Suprapubic skin (tissue), 4 donors: ENCODE results near the gene APOLD1. TPM values are rescaled to one million over a fixed set of nuclear protein-coding genes. Genes with fewer than 3 reads are reported as not detected.

Experiments
- DNase-seq, 2 donors: peaks; one replicate each; pipeline ENCODE4 v3.0.0-alpha.2; 2019; ENCODE audit warnings: low spot score in 2 of 2
- H3K27ac ChIP-seq: fragments of 200-600 bp; sonication (generic); one replicate; pipeline ENCODE4 v1.5.1; 2019
- H3K27me3 ChIP-seq: fragments of 200-600 bp; sonication (generic); one replicate; pipeline ENCODE4 v1.5.1; 2019
- H3K36me3 ChIP-seq: fragments of 200-600 bp; sonication (generic); one replicate; pipeline ENCODE4 v1.5.1; 2019
- H3K4me1 ChIP-seq: fragments of 200-600 bp; sonication (generic); one replicate; pipeline ENCODE4 v1.5.1; 2019
- H3K4me3 ChIP-seq: fragments of 200-600 bp; sonication (generic); one replicate; pipeline ENCODE4 v1.5.1; 2019; ENCODE audit warnings: mild to moderate bottlenecking
- H3K9me3 ChIP-seq: fragments of 200-600 bp; sonication (generic); one replicate; pipeline ENCODE4 v1.5.1; 2019
- EP300 ChIP-seq: sonication (generic); formaldehyde crosslinking; IDR thresholded peaks from one replicate; pipeline ENCODE4 v1.6.1; 2017; ENCODE audit warnings: antibody characterized with exemption
- POLR2A ChIP-seq, 2 donors: fragments of 450-650 bp; IDR thresholded peaks; one replicate each; pipeline ENCODE4 v1.6.1; 2017; ENCODE audit warnings: antibody characterized with exemption in 2 of 2, mild to moderate bottlenecking in 2 of 2, moderate library complexity in 2 of 2
- POLR2AphosphoS5 ChIP-seq, 3 donors: sonication (generic); formaldehyde crosslinking; IDR thresholded peaks; one replicate each; pipeline ENCODE4 v1.6.1; 2017; ENCODE audit warnings: antibody characterized with exemption in 3 of 3
- WGBS: methylation state at CpG from one replicate; pipeline ENCODE4 v1.1.5; 2018; 5-methylcytosine and 5-hydroxymethylcytosine counted together
- total RNA-seq, 4 donors: library from RNA; depleted of rRNA; stranded (reverse); fragments of >200 nt; gene quantifications; one replicate each; pipeline ENCODE4 v1.1.0, GENCODE V29; 2016
- TF ChIP-seq, protein P1 (sequence below), 2 donors: fragments of 200-600 bp in 1 of 2; fragments of 450-650 bp in 1 of 2; sonication (generic) in 1 of 2; IDR thresholded peaks; one replicate each; pipeline ENCODE4 v1.5.1; 2016 to 2019; ENCODE audit warnings: antibody characterized with exemption in 2 of 2, mild to moderate bottlenecking in 1 of 2, moderate library complexity in 1 of 2

The APOLD1 gene
- total RNA-seq, 4 donors from 2014 or later, result 14.6 to 25.5 (median 16.4) TPM

DNA sequence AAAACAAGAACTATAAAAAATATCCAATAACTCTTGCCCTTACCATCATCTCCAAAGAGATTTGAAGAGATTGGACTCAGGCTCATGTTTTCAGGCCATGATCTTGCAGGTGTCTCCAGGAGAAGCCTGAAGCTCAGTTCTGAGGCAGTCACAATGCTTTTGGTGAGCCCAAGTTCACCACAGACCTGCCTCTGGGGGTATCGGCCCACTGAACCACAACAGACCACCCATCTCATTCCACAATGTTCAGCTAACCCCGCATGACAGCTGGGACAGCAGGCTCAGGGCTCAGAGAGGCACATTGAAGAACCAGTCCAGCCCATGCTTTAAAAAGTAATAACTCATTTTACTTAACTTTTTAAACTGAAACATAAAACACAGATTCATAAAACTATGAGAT lies 28.3 kb upstream of the APOLD1 start:
- H3K27me3 ChIP-seq, result no peaks in the 10 kb centered on the region
- no peaks in the 10 kb centered on the region for H3K36me3 ChIP-seq
- WGBS, result 85% methylated on average over 2 of the region's 2 CpGs
- no peak overlapping the region for H3K27ac ChIP-seq
- H3K9me3 ChIP-seq, result no peaks in the 10 kb centered on the region
- H3K4me1 ChIP-seq, result no peaks in the 10 kb centered on the region
- DNase-seq, result no peak
- TF ChIP-seq POLR2A (IDR thresholded peaks at IDR 0.05) (no peak), POLR2AphosphoS5 (IDR thresholded peaks at IDR 0.05) (no peak), EP300 (no peak)
- TF ChIP-seq, protein P1, sequence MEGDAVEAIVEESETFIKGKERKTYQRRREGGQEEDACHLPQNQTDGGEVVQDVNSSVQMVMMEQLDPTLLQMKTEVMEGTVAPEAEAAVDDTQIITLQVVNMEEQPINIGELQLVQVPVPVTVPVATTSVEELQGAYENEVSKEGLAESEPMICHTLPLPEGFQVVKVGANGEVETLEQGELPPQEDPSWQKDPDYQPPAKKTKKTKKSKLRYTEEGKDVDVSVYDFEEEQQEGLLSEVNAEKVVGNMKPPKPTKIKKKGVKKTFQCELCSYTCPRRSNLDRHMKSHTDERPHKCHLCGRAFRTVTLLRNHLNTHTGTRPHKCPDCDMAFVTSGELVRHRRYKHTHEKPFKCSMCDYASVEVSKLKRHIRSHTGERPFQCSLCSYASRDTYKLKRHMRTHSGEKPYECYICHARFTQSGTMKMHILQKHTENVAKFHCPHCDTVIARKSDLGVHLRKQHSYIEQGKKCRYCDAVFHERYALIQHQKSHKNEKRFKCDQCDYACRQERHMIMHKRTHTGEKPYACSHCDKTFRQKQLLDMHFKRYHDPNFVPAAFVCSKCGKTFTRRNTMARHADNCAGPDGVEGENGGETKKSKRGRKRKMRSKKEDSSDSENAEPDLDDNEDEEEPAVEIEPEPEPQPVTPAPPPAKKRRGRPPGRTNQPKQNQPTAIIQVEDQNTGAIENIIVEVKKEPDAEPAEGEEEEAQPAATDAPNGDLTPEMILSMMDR (IDR thresholded peaks at IDR 0.05), result no peak
- H3K4me3 ChIP-seq, result no peak overlapping the region

DNA sequence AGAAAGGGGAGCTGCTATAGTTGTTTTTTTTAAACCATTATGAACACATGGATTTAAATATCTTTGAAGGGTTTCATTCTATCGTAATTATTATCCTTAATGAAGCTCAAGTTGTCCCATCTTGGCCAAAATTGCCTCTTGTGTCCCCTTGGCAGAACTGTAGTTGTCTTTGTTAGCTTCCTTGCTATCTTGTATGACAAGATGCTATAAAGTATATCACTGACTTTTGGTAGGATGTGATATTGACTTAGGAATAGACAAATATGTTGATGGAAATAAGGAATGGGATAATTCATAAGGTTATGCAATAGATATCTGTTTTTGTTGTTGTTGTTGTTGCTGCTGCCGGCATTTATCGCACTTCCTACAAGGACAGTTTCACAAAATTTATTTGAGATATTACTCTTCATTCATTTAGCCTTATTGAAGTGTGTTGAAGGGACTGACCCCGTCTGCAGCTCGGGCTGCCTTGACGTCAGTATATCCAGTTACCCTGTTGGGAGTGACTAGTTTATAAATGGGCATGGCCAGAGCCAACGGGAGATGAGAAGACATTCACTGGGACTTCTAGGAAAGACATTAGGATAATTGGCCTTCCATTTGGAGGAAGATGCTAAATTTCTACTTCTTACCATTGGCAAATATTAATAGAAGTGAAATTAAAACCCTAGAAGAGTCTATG lies 26.1 kb upstream of the APOLD1 start:
- no peak for DNase-seq
- no peaks in the 10 kb centered on the region for H3K36me3 ChIP-seq
- H3K9me3 ChIP-seq, result no peaks in the 10 kb centered on the region
- H3K4me1 ChIP-seq, result no peaks in the 10 kb centered on the region
- 93% methylated on average over 7 of the region's 7 CpGs for WGBS
- TF ChIP-seq EP300 (no peak), POLR2A (IDR thresholded peaks at IDR 0.05) (no peak), POLR2AphosphoS5 (IDR thresholded peaks at IDR 0.05) (no peak)
- no peaks in the 10 kb centered on the region for H3K27me3 ChIP-seq
- no peak overlapping the region for H3K4me3 ChIP-seq
- H3K27ac ChIP-seq, result no peak overlapping the region

DNA sequence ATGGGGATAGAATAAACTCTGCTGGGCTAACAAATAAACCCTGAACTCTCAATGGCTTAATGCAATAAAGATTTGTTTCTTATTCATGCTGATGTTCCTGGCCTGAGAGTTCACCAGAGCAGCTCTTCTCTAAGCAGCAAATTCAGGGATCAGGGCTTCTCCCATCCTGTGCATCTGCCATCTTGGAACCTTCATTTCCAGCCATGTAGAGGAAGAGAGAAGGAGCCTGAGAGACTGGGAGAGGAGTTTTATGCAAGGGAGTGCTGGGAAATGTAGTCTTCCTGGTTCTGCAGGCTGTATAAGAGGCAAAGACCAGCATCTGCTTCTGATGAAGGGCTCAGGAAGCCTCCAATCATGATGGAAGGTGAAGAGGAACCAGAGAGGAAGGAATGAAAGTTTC lies 20.6 kb upstream of the APOLD1 start:
- no peaks in the 10 kb centered on the region for H3K4me1 ChIP-seq
- no peak for DNase-seq

DNA sequence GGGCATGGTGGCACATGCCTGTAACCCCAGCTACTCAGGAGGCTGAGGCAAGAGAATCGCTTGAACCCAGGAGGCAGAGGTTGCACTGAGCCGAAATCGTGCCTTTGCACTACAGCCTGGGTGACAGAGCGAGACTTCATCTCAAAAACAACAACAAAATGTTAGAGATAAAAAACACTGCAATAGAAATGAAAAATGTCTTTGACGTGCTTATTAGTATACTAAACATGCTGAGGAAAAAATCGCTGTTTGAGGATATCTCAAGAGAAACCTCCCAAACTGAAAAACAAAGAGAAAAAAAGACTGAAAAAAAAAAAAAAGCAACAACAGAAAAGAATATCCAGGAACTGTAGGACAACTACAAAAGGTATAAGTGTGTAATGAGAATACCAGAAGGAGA lies 15.2 kb upstream of the APOLD1 start:
- no peak for DNase-seq
- no peaks in the 10 kb centered on the region for H3K9me3 ChIP-seq
- TF ChIP-seq, protein P1 (IDR thresholded peaks at IDR 0.05), result no peak
- TF ChIP-seq EP300, result no peak
- no peak for TF ChIP-seq POLR2A (IDR thresholded peaks at IDR 0.05)
- TF ChIP-seq POLR2AphosphoS5 (IDR thresholded peaks at IDR 0.05), result no peak
- H3K4me3 ChIP-seq, result no peak overlapping the region
- H3K36me3 ChIP-seq, result no peaks in the 10 kb centered on the region
- H3K27ac ChIP-seq, result no peak overlapping the region
- WGBS, result 97% methylated on average over 6 of the region's 6 CpGs
- no peaks in the 10 kb centered on the region for H3K4me1 ChIP-seq
- H3K27me3 ChIP-seq, result no peaks in the 10 kb centered on the region

More for the DNA sequence above, 20.6 kb upstream of the APOLD1 start:
- TF ChIP-seq POLR2A (IDR thresholded peaks at IDR 0.05), result no peak
- no peak for TF ChIP-seq POLR2AphosphoS5 (IDR thresholded peaks at IDR 0.05)
- TF ChIP-seq, protein P1 (IDR thresholded peaks at IDR 0.05), result no peak
- no peak for TF ChIP-seq EP300
- Histone ChIP-seq H3K9me3 (no peaks in the 10 kb centered on the region), H3K36me3 (no peaks in the 10 kb centered on the region), H3K27ac (no peak overlapping the region), H3K27me3 (no peaks in the 10 kb centered on the region), H3K4me3 (no peak overlapping the region)

DNA sequence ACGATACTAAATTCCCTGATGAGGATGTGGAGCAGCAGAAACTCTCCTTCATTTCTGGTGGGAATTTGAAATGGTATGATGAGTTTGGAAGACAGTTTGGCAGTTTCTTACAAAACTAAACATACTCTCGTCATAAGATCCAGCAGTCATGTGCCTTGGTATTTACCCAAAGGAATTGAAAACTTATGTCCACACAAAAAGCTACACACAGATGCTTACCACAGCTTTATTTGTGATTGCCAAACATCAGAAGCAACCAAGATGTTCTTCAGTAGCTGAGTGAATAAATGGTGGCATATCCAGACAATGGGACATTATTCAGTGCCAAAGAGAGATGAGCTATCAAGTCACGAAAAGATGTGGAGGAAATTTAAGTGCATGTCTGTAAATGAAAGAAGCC lies 10.7 kb upstream of the APOLD1 start:
- H3K27me3 ChIP-seq, result no peaks in the 10 kb centered on the region
- no peak for DNase-seq
- TF ChIP-seq EP300 (no peak), POLR2AphosphoS5 (IDR thresholded peaks at IDR 0.05) (no peak), POLR2A (IDR thresholded peaks at IDR 0.05) (no peak)
- TF ChIP-seq, protein P1 (IDR thresholded peaks at IDR 0.05), result no peak
- H3K27ac ChIP-seq, result no peak overlapping the region
- H3K4me3 ChIP-seq, result no peak overlapping the region
- WGBS, result 60% methylated on average over 3 of the region's 3 CpGs
- no peaks in the 10 kb centered on the region for H3K9me3 ChIP-seq
- H3K4me1 ChIP-seq, result no peaks in the 10 kb centered on the region
- H3K36me3 ChIP-seq, result no peaks in the 10 kb centered on the region
